ENCODE results near the gene PLCB3.

The PLCB3 gene

DNA sequence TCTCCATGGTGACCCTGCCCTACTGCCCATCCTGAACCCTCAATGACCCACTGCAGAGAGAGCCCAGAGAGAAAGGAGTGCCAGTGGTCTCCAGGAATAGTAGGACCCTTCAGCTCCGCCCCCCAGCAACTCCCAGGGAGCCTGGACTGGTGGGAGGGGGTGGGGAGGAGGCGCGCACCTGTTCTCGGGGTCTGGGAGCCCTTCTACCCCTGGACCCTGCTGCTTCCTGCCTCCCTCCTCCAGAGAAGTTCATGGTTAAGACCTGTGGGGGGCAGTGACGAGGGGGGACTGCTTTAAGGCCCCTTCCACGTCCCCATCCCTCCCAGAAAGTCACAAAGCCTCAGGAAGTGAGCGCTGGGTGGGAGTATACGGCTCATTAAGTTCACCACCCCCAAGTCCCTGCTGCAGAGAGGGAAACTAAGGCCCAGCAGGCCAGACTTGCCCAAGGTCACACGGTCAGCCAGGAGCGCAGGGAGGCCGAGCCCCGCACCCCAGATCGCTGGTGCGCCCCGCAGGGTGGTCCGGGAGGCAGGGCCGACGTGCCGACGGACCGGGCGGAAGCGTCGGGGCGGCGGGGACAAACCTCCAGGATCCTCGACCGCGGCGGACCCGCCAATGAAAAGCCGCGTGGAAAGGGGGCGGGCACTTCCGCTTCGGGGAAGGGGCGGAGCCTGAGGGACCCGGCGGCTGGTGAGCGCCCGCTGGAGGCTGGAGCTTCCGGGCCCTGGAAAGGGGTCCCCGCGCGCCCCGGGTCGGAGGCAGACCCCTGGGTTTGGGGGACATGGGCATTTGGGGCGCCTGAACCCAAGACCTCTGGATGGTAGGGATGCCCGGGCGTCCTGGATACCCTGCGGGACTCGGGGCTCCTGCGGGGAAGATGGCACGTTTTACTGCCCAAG is 25.5 kb upstream of the PLCB3 start, which contains the start of the genes NUDT22 and TRPT1:
TSS of gene NUDT22 (plus strand) at position 667 of the 899 bp plus-strand sequence. CDS start 379 bp downstream, outside the sequence.
TSS of gene TRPT1 (minus strand) at position 579 of the 899 bp plus-strand sequence. CDS start at position 253, 326 bp downstream.
- POLR2A ChIA-PET (ENCODE audit: low non-redundant PET), result no interaction called here
- peak within 1 kb of the TSS; percentile 98 for H3K27ac ChIP-seq
- peak; percentile 84 for DNase-seq (ENCODE audit: low spot score)
- TF ChIP-seq, protein P1, sequence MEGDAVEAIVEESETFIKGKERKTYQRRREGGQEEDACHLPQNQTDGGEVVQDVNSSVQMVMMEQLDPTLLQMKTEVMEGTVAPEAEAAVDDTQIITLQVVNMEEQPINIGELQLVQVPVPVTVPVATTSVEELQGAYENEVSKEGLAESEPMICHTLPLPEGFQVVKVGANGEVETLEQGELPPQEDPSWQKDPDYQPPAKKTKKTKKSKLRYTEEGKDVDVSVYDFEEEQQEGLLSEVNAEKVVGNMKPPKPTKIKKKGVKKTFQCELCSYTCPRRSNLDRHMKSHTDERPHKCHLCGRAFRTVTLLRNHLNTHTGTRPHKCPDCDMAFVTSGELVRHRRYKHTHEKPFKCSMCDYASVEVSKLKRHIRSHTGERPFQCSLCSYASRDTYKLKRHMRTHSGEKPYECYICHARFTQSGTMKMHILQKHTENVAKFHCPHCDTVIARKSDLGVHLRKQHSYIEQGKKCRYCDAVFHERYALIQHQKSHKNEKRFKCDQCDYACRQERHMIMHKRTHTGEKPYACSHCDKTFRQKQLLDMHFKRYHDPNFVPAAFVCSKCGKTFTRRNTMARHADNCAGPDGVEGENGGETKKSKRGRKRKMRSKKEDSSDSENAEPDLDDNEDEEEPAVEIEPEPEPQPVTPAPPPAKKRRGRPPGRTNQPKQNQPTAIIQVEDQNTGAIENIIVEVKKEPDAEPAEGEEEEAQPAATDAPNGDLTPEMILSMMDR (conservative IDR thresholded peaks at IDR 0.05; ENCODE audit: low read depth), result no peak; the same call in 1 of the 2 replicates
- CTCF ChIA-PET, result interaction anchor here (0.6 to 1.2 kb wide), 11 partner anchors 11 to 442 kb away, joined by 3 to 5 read pairs (median 3); no protein-coding TSS in a partner anchor

DNA sequence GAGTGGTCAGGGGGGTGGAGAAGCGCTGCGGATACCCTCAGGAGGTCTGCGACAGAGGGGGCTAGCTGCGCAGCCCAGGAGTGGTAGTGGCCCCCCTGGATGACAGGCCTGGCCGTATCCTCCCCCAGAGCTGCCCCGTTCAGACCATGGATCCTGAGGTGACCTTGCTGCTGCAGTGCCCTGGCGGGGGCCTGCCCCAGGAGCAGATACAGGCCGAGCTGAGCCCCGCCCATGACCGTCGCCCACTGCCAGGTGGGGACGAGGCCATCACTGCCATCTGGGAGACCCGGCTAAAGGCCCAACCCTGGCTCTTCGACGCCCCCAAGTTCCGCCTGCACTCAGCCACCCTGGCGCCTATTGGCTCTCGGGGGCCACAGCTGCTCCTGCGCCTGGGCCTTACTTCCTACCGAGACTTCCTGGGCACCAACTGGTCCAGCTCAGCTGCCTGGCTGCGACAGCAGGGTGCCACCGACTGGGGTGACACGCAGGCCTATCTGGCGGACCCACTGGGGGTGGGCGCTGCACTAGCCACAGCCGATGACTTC is 24.8 kb upstream of the PLCB3 start:
- ChIA-PET CTCF (interaction anchor here (0.9 to 1.2 kb wide), 3 partner anchors 10 to 74 kb away, joined by 3 to 5 read pairs (median 3); no protein-coding TSS in a partner anchor), POLR2A (ENCODE audit: low non-redundant PET) (interaction anchor here (0.6 to 0.9 kb wide), 2 partner anchors 10 to 19 kb away, joined by 3 read pairs; no protein-coding TSS in a partner anchor)
- TF ChIP-seq, protein P1 (conservative IDR thresholded peaks at IDR 0.05; ENCODE audit: low read depth), result no peak; the same call in 1 of the 2 replicates
- peak overlapping the region; percentile 98 for H3K27ac ChIP-seq
- no peak for DNase-seq (ENCODE audit: low spot score)

DNA sequence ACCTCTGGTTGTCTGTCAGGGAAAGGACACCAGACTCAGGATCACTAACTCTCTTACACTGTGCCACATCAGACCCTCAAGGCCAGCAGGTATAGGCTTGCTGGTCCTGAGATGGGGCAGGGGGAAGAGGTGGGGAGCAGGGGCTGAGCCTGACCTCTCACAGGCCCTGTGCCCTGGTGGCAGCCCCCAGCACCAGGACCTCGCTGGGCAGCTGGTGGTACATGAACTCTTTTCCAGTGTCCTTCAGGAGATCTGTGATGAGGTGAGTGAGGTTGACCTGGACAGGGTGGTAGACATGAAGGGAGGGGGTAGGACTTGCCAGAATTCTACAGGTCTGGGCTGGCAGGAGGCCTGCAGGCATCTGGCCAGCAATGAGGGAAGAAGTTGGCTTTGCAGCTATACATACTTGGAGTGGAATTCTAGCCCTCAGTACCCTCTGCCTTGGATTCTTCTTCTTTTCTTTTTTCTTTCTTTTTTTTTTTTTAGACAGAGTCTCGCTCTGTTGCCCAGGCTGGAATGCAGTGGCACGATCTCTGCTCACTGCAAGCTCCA is 23.8 kb upstream of the PLCB3 start:
- TF ChIP-seq, protein P1 (conservative IDR thresholded peaks at IDR 0.05; ENCODE audit: low read depth), result no peak
- POLR2A ChIA-PET (ENCODE audit: low non-redundant PET), result interaction anchor here (0.7 to 0.9 kb wide), 2 partner anchors 12 to 19 kb away, joined by 3 to 6 read pairs; no protein-coding TSS in a partner anchor
- H3K27ac ChIP-seq, result peak overlapping the region; percentile 98

DNA sequence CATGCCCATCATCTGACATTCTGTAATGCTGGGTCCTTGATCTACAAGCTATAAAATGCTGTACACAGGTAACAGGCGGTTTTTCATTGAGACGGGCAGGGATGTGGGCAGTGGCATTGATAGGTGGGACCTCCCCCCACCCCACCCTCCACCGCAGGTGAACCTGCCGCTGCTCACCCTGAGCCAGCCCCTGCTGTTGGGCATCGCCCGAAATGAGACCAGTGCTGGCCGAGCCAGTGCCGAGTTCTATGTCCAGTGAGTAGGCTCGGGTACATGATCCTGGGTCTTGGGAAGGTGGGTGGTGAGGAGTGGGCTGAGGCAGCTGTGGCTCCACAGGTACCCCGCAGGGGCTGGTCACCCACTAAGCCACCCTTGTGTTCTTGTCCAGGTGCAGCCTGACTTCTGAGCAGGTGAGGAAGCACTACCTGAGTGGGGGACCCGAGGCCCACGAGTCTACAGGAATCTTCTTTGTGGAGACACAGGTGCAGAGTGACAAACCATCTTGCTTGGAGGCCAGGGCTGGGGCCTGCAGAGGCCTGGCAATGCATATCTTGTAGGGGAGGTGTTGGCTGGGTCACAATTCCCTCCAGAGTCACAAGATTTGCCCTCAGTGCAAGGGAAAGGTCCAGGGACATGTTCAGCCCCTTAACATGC is 22.1 kb upstream of the PLCB3 start:
- POLR2A ChIA-PET (ENCODE audit: low non-redundant PET), result no interaction called here
- TF ChIP-seq, protein P1 (conservative IDR thresholded peaks at IDR 0.05; ENCODE audit: low read depth), result no peak
- H3K27ac ChIP-seq, result peak overlapping the region; percentile 98
- no peak for DNase-seq (ENCODE audit: low spot score)
- CTCF ChIA-PET, result interaction anchor here (0.6 kb wide), 1 partner anchor 1550 kb away, joined by 3 read pairs; no protein-coding TSS in a partner anchor

More for the DNA sequence above, 23.8 kb upstream of the PLCB3 start:
- DNase-seq (ENCODE audit: low spot score), result no peak
- CTCF ChIA-PET, result interaction anchor here (0.9 to 1.1 kb wide), 2 partner anchors 9 to 10 kb away, joined by 3 to 5 read pairs; no protein-coding TSS in a partner anchor

DNA sequence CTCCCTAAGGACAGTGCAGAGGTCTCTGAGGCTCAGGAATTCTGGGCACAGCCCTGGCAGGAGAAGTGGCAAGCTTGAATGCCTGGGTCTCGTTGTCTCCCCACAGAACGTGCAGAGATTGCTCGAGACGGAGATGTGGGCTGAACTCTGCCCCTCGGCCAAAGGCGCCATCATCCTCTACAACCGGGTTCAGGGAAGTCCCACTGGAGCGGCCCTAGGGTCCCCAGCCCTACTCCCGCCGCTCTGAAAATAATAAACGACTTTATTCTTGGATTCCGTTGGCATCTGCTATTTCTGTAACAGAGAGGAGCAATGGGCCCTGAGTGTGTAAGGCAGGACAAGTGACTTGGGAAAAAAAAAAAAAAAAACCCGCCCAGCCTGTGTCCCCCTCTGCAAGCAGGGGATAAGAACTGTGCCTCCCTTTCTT is 21.6 kb upstream of the PLCB3 start:
- POLR2A ChIA-PET (ENCODE audit: low non-redundant PET), result no interaction called here
- CTCF ChIA-PET, result interaction anchor here (0.6 kb wide), 1 partner anchor 1550 kb away, joined by 3 read pairs; no protein-coding TSS in a partner anchor
- no peak for DNase-seq (ENCODE audit: low spot score)

More for the DNA sequence above, 21.6 kb upstream of the PLCB3 start:
- H3K27ac ChIP-seq, result peak overlapping the region; percentile 98
- TF ChIP-seq, protein P1 (conservative IDR thresholded peaks at IDR 0.05; ENCODE audit: low read depth), result no peak

Measured in RWPE1 (cell line).